Smooth muscle cell (in vitro differentiated cells): Measurements from ENCODE around the gene TCN2. TPM values are rescaled to one million over a fixed set of nuclear protein-coding genes. Genes with fewer than 3 reads are reported as not detected.

ENCODE experiments used
- DNase-seq: peaks from one replicate; lab custom pipeline; 2025; ENCODE audit not compliant: unreplicated experiment; lab: John Stamatoyannopoulos, UW
- H2AFZ ChIP-seq: fragments of 200-600 bp; sonication (generic); 2 replicates; pipeline ENCODE4 v1.6.0; 2016; ENCODE audit warnings: antibody characterized with exemption, low read depth, mild to moderate bottlenecking
- H3F3A ChIP-seq: fragments of 200-600 bp; sonication (generic); 2 replicates; pipeline ENCODE4 v1.6.0; 2017; ENCODE audit warnings: antibody characterized with exemption, low read depth
- H3K27ac ChIP-seq: fragments of 200-600 bp; sonication (generic); 2 replicates; pipeline ENCODE4 v1.5.1; 2016; ENCODE audit warnings: low read depth, mild to moderate bottlenecking
- H3K27me3 ChIP-seq: fragments of 200-600 bp; sonication (generic); 2 replicates; pipeline ENCODE4 v1.6.1; 2016; ENCODE audit warnings: low read depth, mild to moderate bottlenecking
- H3K36me3 ChIP-seq: fragments of 200-600 bp; sonication (generic); 2 replicates; pipeline ENCODE4 v1.5.1; 2016; ENCODE audit warnings: low read depth
- H3K4me1 ChIP-seq: fragments of 200-600 bp; sonication (generic); 2 replicates; pipeline ENCODE4 v1.5.1; 2016; ENCODE audit warnings: low read depth
- H3K4me2 ChIP-seq: fragments of 200-600 bp; sonication (generic); 2 replicates; pipeline ENCODE4 v1.6.0; 2016; ENCODE audit warnings: mild to moderate bottlenecking
- H3K4me3 ChIP-seq: fragments of 200-600 bp; sonication (generic); 2 replicates; pipeline ENCODE4 v1.5.1; 2016; ENCODE audit warnings: mild to moderate bottlenecking
- H3K79me2 ChIP-seq: fragments of 200-600 bp; sonication (generic); 2 replicates; pipeline ENCODE4 v1.6.0; 2016; ENCODE audit warnings: low read depth, mild to moderate bottlenecking
- H3K9ac ChIP-seq: fragments of 200-600 bp; sonication (generic); 2 replicates; pipeline ENCODE4 v1.6.0; 2016; ENCODE audit warnings: low read depth
- H3K9me3 ChIP-seq: fragments of 200-600 bp; sonication (generic); replicated peaks from 2 replicates; pipeline ENCODE4 v1.5.1; 2016; ENCODE audit warnings: low read depth
- H4K20me1 ChIP-seq: fragments of 200-600 bp; sonication (generic); 2 replicates; pipeline ENCODE4 v1.6.0; 2016; ENCODE audit warnings: low read depth
- WGBS: methylation state at CpG from one replicate; pipeline ENCODE4 v1.1.7; 2016; ENCODE audit warnings: low lambda C conversion rate; 5-methylcytosine and 5-hydroxymethylcytosine counted together
- polyA plus RNA-seq: library from polyadenylated mRNA; unstranded; fragments of >200 nt; fragmentation: Nextera tagmentation; extraction: Ambion mirVana; gene quantifications from 2 replicates; pipeline ENCODE4 v1.2.1, GENCODE V29; 2016
- total RNA-seq: library from RNA; depleted of rRNA; stranded (reverse); fragments of >200 nt; gene quantifications from 2 replicates; pipeline ENCODE4 v1.2.3, GENCODE V29; 2014
- TF ChIP-seq, protein P1 (sequence below): fragments of 200-600 bp; sonication (generic); IDR thresholded peaks from 2 replicates; pipeline ENCODE4 v1.5.1; 2017; ENCODE audit warnings: borderline replicate concordance, mild to moderate bottlenecking, antibody characterized with exemption; ENCODE audit not compliant: insufficient read depth, poor library complexity, severe bottlenecking

Gene TCN2
- total and polyA plus RNA-seq, 2 experiments from 2014 or later: 3.3 to 5.2 TPM

DNA sequence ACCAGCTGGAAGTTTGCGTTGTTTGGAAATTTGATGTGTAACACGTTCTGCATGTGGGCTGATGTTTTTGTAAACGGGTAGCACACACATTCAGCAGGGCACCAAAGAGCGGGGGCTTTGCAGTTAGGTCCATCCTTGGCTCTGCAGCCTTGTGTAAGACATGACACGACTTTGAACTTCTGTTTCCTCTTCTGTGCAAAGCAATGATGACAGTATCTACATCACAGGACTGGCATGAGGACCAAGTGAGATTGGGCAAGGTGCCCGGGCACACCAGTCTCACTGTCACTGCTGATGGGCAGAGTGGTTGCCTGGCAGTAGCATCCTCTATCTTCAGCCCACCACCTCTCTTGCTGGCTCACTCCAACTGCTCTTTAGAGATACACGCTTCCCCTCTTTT lies 3.3 kb downstream of the TCN2 start:
- Histone ChIP-seq H3K27me3 (no peaks in the 10 kb centered on the region), H3K9me3 (no peaks in the 10 kb centered on the region), H3K27ac (no peak overlapping the region), H3K4me1 (peaks cover 26% of the 10 kb centered on the region), H3K4me3 (no peak overlapping the region), H3K9ac (no peak overlapping the region), H3K4me2 (no peak overlapping the region), H3K79me2 (no peaks in the 10 kb centered on the region), H4K20me1 (no peaks in the 10 kb centered on the region), H3F3A (no peaks in the 10 kb centered on the region), H3K36me3 (no peaks in the 10 kb centered on the region), H2AFZ (no peak overlapping the region)
- TF ChIP-seq, protein P1, sequence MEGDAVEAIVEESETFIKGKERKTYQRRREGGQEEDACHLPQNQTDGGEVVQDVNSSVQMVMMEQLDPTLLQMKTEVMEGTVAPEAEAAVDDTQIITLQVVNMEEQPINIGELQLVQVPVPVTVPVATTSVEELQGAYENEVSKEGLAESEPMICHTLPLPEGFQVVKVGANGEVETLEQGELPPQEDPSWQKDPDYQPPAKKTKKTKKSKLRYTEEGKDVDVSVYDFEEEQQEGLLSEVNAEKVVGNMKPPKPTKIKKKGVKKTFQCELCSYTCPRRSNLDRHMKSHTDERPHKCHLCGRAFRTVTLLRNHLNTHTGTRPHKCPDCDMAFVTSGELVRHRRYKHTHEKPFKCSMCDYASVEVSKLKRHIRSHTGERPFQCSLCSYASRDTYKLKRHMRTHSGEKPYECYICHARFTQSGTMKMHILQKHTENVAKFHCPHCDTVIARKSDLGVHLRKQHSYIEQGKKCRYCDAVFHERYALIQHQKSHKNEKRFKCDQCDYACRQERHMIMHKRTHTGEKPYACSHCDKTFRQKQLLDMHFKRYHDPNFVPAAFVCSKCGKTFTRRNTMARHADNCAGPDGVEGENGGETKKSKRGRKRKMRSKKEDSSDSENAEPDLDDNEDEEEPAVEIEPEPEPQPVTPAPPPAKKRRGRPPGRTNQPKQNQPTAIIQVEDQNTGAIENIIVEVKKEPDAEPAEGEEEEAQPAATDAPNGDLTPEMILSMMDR: no peak
- 87% methylated on average over 7 of the region's 7 CpGs for WGBS
- no peak for DNase-seq

DNA sequence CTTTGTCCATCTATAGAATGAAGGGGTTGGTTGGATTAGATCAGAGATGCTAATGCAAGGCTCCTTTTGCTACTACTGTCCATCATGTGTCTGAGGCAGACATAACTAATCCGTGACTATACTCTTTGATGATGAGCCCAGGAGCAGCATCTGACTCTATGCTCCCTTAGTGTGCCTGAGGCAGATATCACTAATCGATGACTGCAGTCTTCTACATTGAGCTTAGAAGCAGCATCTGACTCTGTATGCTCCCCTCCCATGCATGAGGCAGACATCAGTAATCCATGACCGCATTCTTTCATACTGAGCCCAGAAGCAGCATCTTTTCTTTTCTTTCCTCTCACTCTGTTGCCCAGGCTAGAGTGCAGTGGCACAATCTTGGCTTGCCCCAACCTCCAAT lies 4.2 kb downstream of the TCN2 start:
- TF ChIP-seq, protein P1: no peak
- H3K36me3 ChIP-seq: no peaks in the 10 kb centered on the region
- no peak overlapping the region for H3K9ac ChIP-seq
- H3K9me3 ChIP-seq: no peaks in the 10 kb centered on the region
- H3F3A ChIP-seq: no peaks in the 10 kb centered on the region
- H3K27ac ChIP-seq: no peak overlapping the region
- H3K4me2 ChIP-seq: no peak overlapping the region
- WGBS: 96% methylated on average over 3 of the region's 3 CpGs
- DNase-seq: no peak
- H3K79me2 ChIP-seq: no peaks in the 10 kb centered on the region
- no peaks in the 10 kb centered on the region for H3K27me3 ChIP-seq
- no peak overlapping the region for H3K4me3 ChIP-seq
- no peak overlapping the region for H2AFZ ChIP-seq
- H3K4me1 ChIP-seq: peaks cover 26% of the 10 kb centered on the region
- H4K20me1 ChIP-seq: no peaks in the 10 kb centered on the region

DNA sequence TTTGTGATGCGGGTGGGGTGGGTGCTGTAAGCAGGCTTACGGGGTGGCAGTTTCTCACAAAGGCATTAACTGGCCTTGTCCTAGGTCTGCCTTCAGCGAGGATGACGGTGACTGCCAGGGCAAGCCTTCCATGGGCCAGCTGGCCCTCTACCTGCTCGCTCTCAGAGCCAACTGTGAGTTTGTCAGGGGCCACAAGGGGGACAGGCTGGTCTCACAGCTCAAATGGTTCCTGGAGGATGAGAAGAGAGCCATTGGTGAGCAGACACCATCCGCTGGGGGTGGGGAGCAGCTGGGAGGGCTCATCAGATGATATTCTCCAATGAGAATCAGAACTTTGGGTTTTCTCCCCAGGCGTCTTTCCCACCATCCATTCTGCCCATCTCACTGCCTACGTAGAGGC lies 5.8 kb downstream of the TCN2 start:
- DNase-seq: no peak
- WGBS: 93% methylated on average over 8 of the region's 8 CpGs
- Histone ChIP-seq H2AFZ (no peak overlapping the region), H3F3A (no peaks in the 10 kb centered on the region), H3K79me2 (no peaks in the 10 kb centered on the region), H4K20me1 (no peaks in the 10 kb centered on the region), H3K27me3 (no peaks in the 10 kb centered on the region), H3K36me3 (no peaks in the 10 kb centered on the region), H3K4me2 (no peak overlapping the region), H3K27ac (no peak overlapping the region), H3K9me3 (no peaks in the 10 kb centered on the region), H3K4me1 (peaks cover 19% of the 10 kb centered on the region), H3K9ac (no peak overlapping the region), H3K4me3 (no peak overlapping the region)
- TF ChIP-seq, protein P1: no peak

DNA sequence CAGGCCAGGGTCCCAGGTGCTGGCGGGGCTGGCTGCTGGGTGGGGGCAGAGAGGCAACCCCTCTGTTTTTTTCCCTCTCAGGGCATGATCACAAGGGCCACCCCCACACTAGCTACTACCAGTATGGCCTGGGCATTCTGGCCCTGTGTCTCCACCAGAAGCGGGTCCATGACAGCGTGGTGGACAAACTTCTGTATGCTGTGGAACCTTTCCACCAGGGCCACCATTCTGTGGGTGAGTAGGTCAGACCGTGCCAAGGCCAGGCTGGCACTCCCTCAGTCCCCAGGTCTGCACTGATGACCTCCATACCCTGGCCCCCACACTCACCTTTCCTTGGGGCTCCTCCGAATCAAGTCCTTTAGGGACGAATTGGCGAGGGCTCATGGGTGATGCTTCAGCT lies 7.3 kb downstream of the TCN2 start:
- peaks cover 6% of the 10 kb centered on the region for H3K4me1 ChIP-seq
- no peak for DNase-seq
- H4K20me1 ChIP-seq: no peaks in the 10 kb centered on the region

More for the DNA sequence above, 7.3 kb downstream of the TCN2 start:
- no peak overlapping the region for H3K27ac ChIP-seq
- TF ChIP-seq, protein P1: no peak
- 97% methylated on average over 7 of the region's 7 CpGs for WGBS
- H3K9ac ChIP-seq: no peak overlapping the region
- H3K79me2 ChIP-seq: no peaks in the 10 kb centered on the region
- no peaks in the 10 kb centered on the region for H3K36me3 ChIP-seq
- H3K4me3 ChIP-seq: no peak overlapping the region
- no peak overlapping the region for H2AFZ ChIP-seq
- H3K9me3 ChIP-seq: no peaks in the 10 kb centered on the region
- H3K27me3 ChIP-seq: no peaks in the 10 kb centered on the region
- no peaks in the 10 kb centered on the region for H3F3A ChIP-seq
- no peak overlapping the region for H3K4me2 ChIP-seq
